GM19193 (cell line): ENCODE results near the gene LRRC15.
A peak's percentile ranks its signal among the peaks of the same experiment; 100 is the strongest.

ENCODE experiments used
- POLR2A ChIP-seq: IDR thresholded peaks from 4 replicates; pipeline ENCODE4 v1.6.1; 2011; ENCODE audit not compliant: insufficient read depth, insufficient read length; ENCODE audit errors: extremely low read depth

Gene LRRC15

GRCh38 chr3:194313560-194314387, 55.8 kb downstream of the LRRC15 start:
- no peak for TF ChIP-seq POLR2A

- TF ChIP-seq POLR2A: no peak
These were observed 56.7 kb downstream of the LRRC15 start for GRCh38 chr3:194312743-194313281.

GRCh38 chr3:194312186-194312742, 57.3 kb downstream of the LRRC15 start:
- TF ChIP-seq POLR2A: no peak

- TF ChIP-seq POLR2A: no peak
These were observed 58.5 kb downstream of the LRRC15 start for GRCh38 chr3:194311000-194311399.

- no peak for TF ChIP-seq POLR2A
These were observed 59.3 kb downstream of the LRRC15 start for GRCh38 chr3:194310060-194310835.

- TF ChIP-seq POLR2A: no peak
These were observed 60.7 kb downstream of the LRRC15 start for GRCh38 chr3:194308601-194309449.

- TF ChIP-seq POLR2A: no peak
These were observed 61.7 kb downstream of the LRRC15 start for GRCh38 chr3:194307849-194308248.

GRCh38 chr3:194306771-194307640, 62.5 kb downstream of the LRRC15 start:
- TF ChIP-seq POLR2A: no peak

GRCh38 chr3:194306109-194306686, 63.3 kb downstream of the LRRC15 start:
- TF ChIP-seq POLR2A: peak; percentile 55

GRCh38 chr3:194305356-194306108, 64.0 kb downstream of the LRRC15 start:
- no peak for TF ChIP-seq POLR2A
